ENCODE measurements around the gene CAPN2. TPM values are rescaled to one million over a fixed set of nuclear protein-coding genes. Genes with fewer than 3 reads are reported as not detected.

Gene CAPN2
- total RNA-seq, 3 donors from 2014 or later (not counting 1 experiment from before 2014, with no cell fraction given), result 228 to 275 (median 236) TPM

- peaks cover 44% of the 10 kb centered on the region for H3K36me3 ChIP-seq (ENCODE audit: control insufficient read depth, insufficient read depth, low read length)
- DNase-seq, result no peak
- H3K4me3 Mint-ChIP-seq, result no peak overlapping the region
- peaks cover 12% of the 10 kb centered on the region for H3K4me1 ChIP-seq (ENCODE audit: control insufficient read depth, insufficient read depth, low read length)
- H3K27ac ChIP-seq (ENCODE audit: low read length), result no peak overlapping the region
- no peak for TF ChIP-seq CTCF (IDR thresholded peaks at IDR 0.05)
- no peaks in the 10 kb centered on the region for H3K27me3 ChIP-seq (ENCODE audit: control insufficient read depth, insufficient read depth, low read length)
- H3K27ac Mint-ChIP-seq, result no peak overlapping the region
- H3K4me1 Mint-ChIP-seq, result peaks cover 12 to 31% of the 10 kb centered on the region in 2 donors
- no peaks in the 10 kb centered on the region for H3K27me3 Mint-ChIP-seq (ENCODE audit: low read depth in 2 of 2)
- no peaks in the 10 kb centered on the region for H3K9me3 ChIP-seq (ENCODE audit: control insufficient read depth, insufficient read depth, low read length)
- H3K9me3 Mint-ChIP-seq, result no peaks in the 10 kb centered on the region
- intact Hi-C loops (cut with micrococcal nuclease), result no loop called here
- ATAC-seq, result no peak
- H3K4me3 ChIP-seq (ENCODE audit: low read length), result no peak overlapping the region
- peaks cover 7% of the 10 kb centered on the region for H3K36me3 Mint-ChIP-seq
- 98% methylated on average over 4 of the region's 4 CpGs for WGBS (ENCODE audit: insufficient coverage)
Measured at GRCh38 chr1:223745731-223746130, 33.4 kb downstream of the CAPN2 start.

- H3K9me3 Mint-ChIP-seq, result no peaks in the 10 kb centered on the region
- no peaks in the 10 kb centered on the region for H3K27me3 Mint-ChIP-seq (ENCODE audit: low read depth in 2 of 2)
- Histone ChIP-seq H3K36me3 (ENCODE audit: control insufficient read depth, insufficient read depth, low read length) (peaks cover 63% of the 10 kb centered on the region), H3K9me3 (ENCODE audit: control insufficient read depth, insufficient read depth, low read length) (no peaks in the 10 kb centered on the region), H3K4me1 (ENCODE audit: control insufficient read depth, insufficient read depth, low read length) (peaks cover 12% of the 10 kb centered on the region), H3K27ac (ENCODE audit: low read length) (no peak overlapping the region), H3K27me3 (ENCODE audit: control insufficient read depth, insufficient read depth, low read length) (no peaks in the 10 kb centered on the region), H3K4me3 (ENCODE audit: low read length) (no peak overlapping the region)
- no peak overlapping the region for H3K4me3 Mint-ChIP-seq
- peak overlapping the region; percentile 24 to 81 for H3K27ac Mint-ChIP-seq
- DNase-seq (no peak), ATAC-seq (peak in 1 of 3 donors; percentile 3)
- intact Hi-C loops (cut with micrococcal nuclease), result loop anchor here (2.0 kb wide), 1 partner anchor 35 kb away; the partner anchor contains the start of gene CAPN2
- WGBS (ENCODE audit: insufficient coverage), result 87% methylated on average over 4 of the region's 4 CpGs
- peaks cover 14% of the 10 kb centered on the region for H3K36me3 Mint-ChIP-seq
- H3K4me1 Mint-ChIP-seq, result peaks cover 12 to 31% of the 10 kb centered on the region in 2 donors
- no peak for TF ChIP-seq CTCF (IDR thresholded peaks at IDR 0.05)
Measured at GRCh38 chr1:223747838-223748335, 35.5 kb downstream of the CAPN2 start.

GRCh38 chr1:223748405-223748772 lies 36.0 kb downstream of the CAPN2 start:
- Mint-ChIP-seq H3K9me3 (no peaks in the 10 kb centered on the region), H3K36me3 (peaks cover 14% of the 10 kb centered on the region)
- intact Hi-C loops (cut with micrococcal nuclease), result loop anchor here (2.0 kb wide), 1 partner anchor 36 kb away; the partner anchor contains the start of gene CAPN2

More at GRCh38 chr1:223748405-223748772, 36.0 kb downstream of the CAPN2 start:
- ATAC-seq, result peak in 1 of 3 donors; percentile 28
- no peaks in the 10 kb centered on the region for H3K9me3 ChIP-seq (ENCODE audit: control insufficient read depth, insufficient read depth, low read length)
- no peak overlapping the region for H3K4me3 ChIP-seq (ENCODE audit: low read length)
- peaks cover 12 to 27% of the 10 kb centered on the region in 2 donors for H3K4me1 Mint-ChIP-seq
- H3K27me3 Mint-ChIP-seq (ENCODE audit: low read depth in 2 of 2), result no peaks in the 10 kb centered on the region
- no peaks in the 10 kb centered on the region for H3K27me3 ChIP-seq (ENCODE audit: control insufficient read depth, insufficient read depth, low read length)
- H3K4me1 ChIP-seq (ENCODE audit: control insufficient read depth, insufficient read depth, low read length), result peaks cover 12% of the 10 kb centered on the region
- H3K4me3 Mint-ChIP-seq, result peak overlapping the region; percentile 82
- H3K36me3 ChIP-seq (ENCODE audit: control insufficient read depth, insufficient read depth, low read length), result peaks cover 65% of the 10 kb centered on the region
- 78% methylated on average over 17 of the region's 18 CpGs for WGBS (ENCODE audit: insufficient coverage)
- TF ChIP-seq CTCF (IDR thresholded peaks at IDR 0.05), result no peak
- H3K27ac Mint-ChIP-seq, result peak overlapping the region in 1 of 2 donors; percentile 63
- DNase-seq, result peak in 1 of 2 donors; percentile 19
- no peak overlapping the region for H3K27ac ChIP-seq (ENCODE audit: low read length)

All from natural killer cell (primary cell).